ENCODE measurements around the gene FCHSD2. TPM values are rescaled to one million over a fixed set of nuclear protein-coding genes. Genes with fewer than 3 reads are reported as not detected.

Gene FCHSD2
- total and polyA plus RNA-seq, 9 of the 15 experiments (the other 6 are each of a cell fraction or from before 2014, with no cell fraction given) = 1.8 to 14.7 (median 6.4) TPM

- TF ChIP-seq RBBP5 (IDR thresholded peaks at IDR 0.05; ENCODE audit: borderline replicate concordance, insufficient read depth, low read length, poor library complexity, severe bottlenecking) (no peak), E2F5 (CRISPR knock-in tag; IDR thresholded peaks at IDR 0.05) (no peak), ZNF668 (CRISPR knock-in tag; IDR thresholded peaks at IDR 0.05) (no peak), RHOXF2B (CRISPR knock-in tag; conservative IDR thresholded peaks at IDR 0.05) (no peak), L3MBTL2 (IDR thresholded peaks at IDR 0.05) (no peak), ZNF282 (CRISPR knock-in tag; IDR thresholded peaks at IDR 0.05) (no peak), HIVEP1 (CRISPR knock-in tag; IDR thresholded peaks at IDR 0.05) (no peak), NRF1 (conservative IDR thresholded peaks at IDR 0.05 in 1 of 2, IDR thresholded peaks at IDR 0.05 in 1 of 2) (no peak), EP400 (IDR thresholded peaks at IDR 0.05) (no peak), ZNF384 (IDR thresholded peaks at IDR 0.05; ENCODE audit: low read depth, low read length) (no peak), ZKSCAN3 (CRISPR knock-in tag; IDR thresholded peaks at IDR 0.05) (no peak), POLR2H (tag; IDR thresholded peaks at IDR 0.05; ENCODE audit: low read depth) (no peak), MLX (CRISPR knock-in tag; conservative IDR thresholded peaks at IDR 0.05) (no peak), ZNF354B (CRISPR knock-in tag; IDR thresholded peaks at IDR 0.05) (no peak)
- ATAC-seq = no peak
- no peak overlapping the region for H3K4me3 ChIP-seq
- H3K27me3 ChIP-seq (ENCODE audit: control insufficient read depth in 2 of 2, insufficient read depth in 2 of 2, low read length in 2 of 2) = no peaks in the 10 kb centered on the region
- no peaks in the 10 kb centered on the region for H4K20me1 ChIP-seq (replicated peaks; ENCODE audit: control insufficient read depth, insufficient read depth, low read length)
- FAIRE-seq = no peak
- H2AFZ ChIP-seq (ENCODE audit: low read depth, low read length) = no peak overlapping the region
- no peak for DNase-seq (ENCODE audit: extremely low read depth in 1 of 4, low spot score in 3 of 4)
- intact Hi-C loops (cut with micrococcal nuclease) (loop anchor here (5.0 kb wide), 1 partner anchor 446 kb away; no protein-coding TSS in a partner anchor), in situ Hi-C loops (cut with MboI) (no loop called here)
- no TSS peak for BruUV-seq (replicated peaks)
- H3K9me3 ChIP-seq (replicated peaks; ENCODE audit: control insufficient read depth, insufficient read depth, low read depth, low read length) = no peaks in the 10 kb centered on the region
- ChIA-PET CTCF (ENCODE audit: low intra/inter-chr PET ratio) (no interaction called here), POLR2A (interaction anchor here (0.6 kb wide), 2 partner anchors 44 to 138 kb away, joined by 3 read pairs; no protein-coding TSS in a partner anchor)
- no peak overlapping the region for H3K9ac ChIP-seq (ENCODE audit: insufficient read depth in 1 of 2, low read depth in 2 of 2, low read length in 2 of 2)
- no peaks in the 10 kb centered on the region for H3K9me1 ChIP-seq (ENCODE audit: control insufficient read depth, insufficient read depth, low read length)
- H3K27ac ChIP-seq (ENCODE audit: extremely low read depth, low read depth, low read length) = no peak overlapping the region
- H3K79me2 ChIP-seq (ENCODE audit: control insufficient read depth, insufficient read depth, low read length) = no peaks in the 10 kb centered on the region
- H3K4me1 ChIP-seq (replicated peaks in 1 of 2; ENCODE audit: control insufficient read depth in 2 of 2, insufficient read depth in 2 of 2, low read length in 2 of 2) = peaks cover 4 to 5% of the 10 kb centered on the region in 2 experiments; a peak in 1 of 5 replicates
- no peak overlapping the region for H3K4me2 ChIP-seq (ENCODE audit: insufficient read depth, low read length)
- no peaks in the 10 kb centered on the region for H3K36me3 ChIP-seq (ENCODE audit: control insufficient read depth, insufficient read depth, low read length)
- WGBS (ENCODE audit: insufficient coverage, low coverage, missing lambda C conversion rate) = 26% methylated on average over 4 of the region's 4 CpGs
Observed at GRCh38 chr11:73172992-73173656, 31.0 kb upstream of the FCHSD2 start.

Data from K562 (cell line).